EL (cell line): ENCODE results near the gene SRGAP2B.
A peak's percentile ranks its signal among the peaks of the same experiment; 100 is the strongest.
"Not testable (repeated sequence)": the region's sequence is repeated elsewhere in the genome, so short reads cannot be mapped to it uniquely, and the experiment has no call there.

ENCODE experiments used
- DNase-seq: peaks from one replicate; pipeline ENCODE4 v3.0.0-alpha.2; 2016

The SRGAP2B gene

DNA sequence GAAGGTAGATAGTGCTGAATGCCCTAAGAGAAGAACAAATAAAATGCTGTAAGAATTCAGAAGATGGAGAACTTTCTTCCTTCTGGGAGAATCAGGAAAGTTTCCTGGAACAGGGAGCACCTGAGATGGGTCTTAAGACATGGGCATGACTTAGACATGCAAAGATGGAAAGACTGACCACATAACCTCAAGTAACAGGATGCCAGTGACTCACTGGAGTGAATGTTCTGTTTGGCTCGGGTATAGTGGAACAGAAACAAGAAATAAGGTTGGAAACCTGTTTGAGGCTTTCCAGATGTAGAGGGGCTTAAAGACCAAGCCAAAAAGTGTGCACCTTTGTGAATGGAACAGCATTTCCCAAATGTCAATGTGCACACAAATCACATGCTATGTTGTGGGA is 102.2 kb downstream of the SRGAP2B start:
- DNase-seq: peak; percentile 65

DNA sequence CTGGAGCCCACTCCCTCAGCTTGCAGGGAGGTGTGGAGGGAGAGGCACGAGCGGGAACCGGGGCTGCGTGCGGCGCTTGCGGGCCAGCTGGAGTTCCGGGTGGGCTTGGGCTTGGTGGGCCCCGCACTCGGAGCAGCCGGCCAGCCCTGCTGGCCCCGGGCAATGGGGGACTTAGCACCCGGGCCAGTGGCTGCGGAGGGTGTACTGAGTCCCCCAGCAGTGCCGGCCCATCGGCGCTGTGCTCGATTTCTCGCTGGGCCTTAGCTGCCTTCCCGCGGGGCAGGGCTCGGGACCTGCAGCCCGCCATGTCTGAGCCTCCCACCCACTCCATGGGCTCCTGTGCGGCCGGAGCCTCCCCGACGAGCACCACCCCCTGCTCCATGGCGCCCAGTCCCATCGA is 104.5 kb downstream of the SRGAP2B start:
- DNase-seq: not testable (repeated sequence)

DNA sequence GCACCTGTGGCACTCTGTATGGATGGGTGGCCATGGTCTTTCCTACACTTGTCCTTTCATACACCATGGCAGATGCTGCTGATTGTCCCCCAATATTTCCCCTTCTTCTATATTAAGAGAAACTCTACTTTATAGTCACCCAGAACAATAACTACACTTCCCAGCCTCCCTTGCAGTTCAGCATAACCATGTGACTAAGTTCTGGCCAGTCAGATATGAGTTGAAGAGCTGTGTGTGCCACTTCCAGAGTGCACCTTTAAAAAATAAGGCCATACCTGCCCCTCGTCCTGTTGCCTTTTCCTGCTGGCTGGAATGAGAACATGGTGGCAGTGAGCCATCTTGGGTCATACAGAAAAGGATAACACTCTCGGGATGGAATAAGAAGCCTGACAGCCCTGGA is 108.0 kb downstream of the SRGAP2B start:
- DNase-seq: not testable (repeated sequence)

DNA sequence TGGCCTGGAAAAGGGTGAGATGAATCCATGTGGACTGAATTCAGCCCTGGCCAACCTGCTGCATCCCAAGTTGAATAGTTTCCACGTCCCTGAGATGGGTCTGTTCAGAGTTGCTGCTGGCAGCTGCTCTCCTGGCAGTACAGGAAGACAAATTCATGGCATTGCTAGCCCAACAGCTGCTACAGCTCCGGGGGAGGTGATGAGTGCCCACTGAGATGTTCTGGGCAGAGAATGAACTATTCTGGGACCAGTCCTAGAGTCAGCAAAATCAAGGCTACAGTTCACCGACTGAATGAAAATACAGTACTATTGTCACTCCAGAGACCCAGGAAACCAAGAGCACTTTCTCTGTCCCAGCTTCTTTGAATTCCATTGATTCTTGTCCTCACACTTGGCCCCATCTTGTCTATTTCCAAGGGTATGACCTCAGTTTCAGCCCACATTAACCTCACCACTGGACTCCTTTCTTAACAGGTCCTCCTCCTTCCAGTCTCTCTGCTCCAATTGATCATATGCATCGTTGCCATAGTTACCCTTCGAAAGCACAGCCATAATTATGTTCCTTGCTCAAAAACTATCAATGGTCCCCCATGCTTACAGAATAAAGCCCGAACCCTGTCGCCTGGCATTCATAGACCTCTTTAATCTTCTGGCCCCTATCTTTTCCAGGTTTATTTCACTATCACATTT is 108.8 kb downstream of the SRGAP2B start:
- not testable (repeated sequence) for DNase-seq

DNA sequence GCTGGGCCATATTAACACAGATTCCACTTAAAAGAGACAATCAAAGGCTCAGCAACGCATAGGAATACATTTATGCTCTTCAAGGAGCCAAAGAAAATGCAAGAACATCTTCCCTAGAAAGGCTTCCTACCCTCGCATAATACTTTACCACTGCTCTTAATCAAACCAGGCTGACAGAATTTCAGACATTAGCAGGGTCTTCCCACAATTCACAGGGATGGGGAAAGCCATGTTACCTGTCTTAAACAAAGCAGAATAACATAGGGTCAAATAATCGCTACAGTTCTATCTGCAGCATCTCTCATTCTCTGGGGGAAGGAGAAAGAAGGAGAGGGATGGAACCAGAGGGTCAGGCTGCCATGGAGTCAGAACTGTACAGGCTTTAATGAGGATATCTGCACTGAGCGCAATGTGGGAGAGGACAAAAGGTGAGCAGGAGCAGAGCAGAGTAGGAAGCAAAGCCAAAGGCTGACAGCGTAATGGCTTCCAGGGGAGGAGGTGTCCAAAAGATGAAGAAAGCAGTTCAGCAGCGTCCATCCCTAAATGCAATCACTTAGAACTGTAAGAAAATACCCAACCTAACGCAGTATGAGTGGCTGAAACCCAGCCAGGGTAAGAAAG is 109.5 kb downstream of the SRGAP2B start:
- DNase-seq: not testable (repeated sequence)

DNA sequence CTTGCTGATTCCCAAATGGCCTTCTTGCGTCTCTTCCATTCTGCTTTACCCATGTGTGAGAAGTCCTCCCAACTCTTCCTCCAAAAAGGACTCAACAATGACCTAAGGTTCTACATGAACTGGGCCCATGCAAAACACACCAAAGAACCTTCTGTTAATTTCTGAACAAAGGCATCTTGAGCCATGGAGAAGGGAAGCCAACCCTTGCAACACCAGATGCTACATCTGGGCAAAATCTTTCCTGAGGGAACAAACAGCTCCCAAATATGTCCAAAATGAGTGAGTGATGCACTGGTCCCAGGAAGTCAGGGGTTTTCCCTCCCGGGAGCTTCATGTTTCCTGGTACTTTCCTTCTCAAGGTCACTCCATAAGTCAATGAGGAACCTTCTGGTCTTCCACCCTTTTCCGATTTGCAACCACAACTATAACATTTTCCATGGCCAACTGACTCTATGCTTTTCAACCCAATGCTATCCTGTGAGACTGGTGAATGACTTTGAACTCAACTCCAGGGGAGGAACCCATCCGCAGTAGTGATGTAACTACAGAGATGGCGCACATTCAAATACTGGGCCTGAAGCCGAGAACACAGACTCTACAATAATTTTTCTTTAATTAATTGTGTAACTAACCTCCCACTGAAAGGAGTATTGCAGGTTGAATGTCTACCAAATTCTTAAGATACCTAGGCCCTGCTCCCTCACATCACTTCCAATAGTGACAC is 112.2 kb downstream of the SRGAP2B start:
- DNase-seq: not testable (repeated sequence)

DNA sequence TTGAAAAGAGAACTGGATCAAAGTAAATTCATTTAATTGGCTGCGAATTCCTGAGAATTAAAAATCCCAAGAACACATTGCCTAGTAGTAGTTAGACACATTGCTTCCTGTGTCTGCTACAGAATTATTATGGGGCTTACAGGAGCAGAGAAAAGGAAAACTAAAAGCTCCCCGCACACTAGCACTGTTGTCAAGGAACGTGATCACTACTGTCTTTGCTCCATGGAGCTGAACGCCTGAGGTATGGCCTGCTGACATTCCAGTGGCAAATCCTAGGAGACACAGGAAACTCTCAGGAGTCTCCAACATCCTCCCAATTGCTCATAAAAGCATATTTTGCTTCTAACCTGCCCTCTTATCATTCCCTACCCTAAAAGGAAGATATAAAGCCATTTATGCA is 114.0 kb downstream of the SRGAP2B start:
- not testable (repeated sequence) for DNase-seq

DNA sequence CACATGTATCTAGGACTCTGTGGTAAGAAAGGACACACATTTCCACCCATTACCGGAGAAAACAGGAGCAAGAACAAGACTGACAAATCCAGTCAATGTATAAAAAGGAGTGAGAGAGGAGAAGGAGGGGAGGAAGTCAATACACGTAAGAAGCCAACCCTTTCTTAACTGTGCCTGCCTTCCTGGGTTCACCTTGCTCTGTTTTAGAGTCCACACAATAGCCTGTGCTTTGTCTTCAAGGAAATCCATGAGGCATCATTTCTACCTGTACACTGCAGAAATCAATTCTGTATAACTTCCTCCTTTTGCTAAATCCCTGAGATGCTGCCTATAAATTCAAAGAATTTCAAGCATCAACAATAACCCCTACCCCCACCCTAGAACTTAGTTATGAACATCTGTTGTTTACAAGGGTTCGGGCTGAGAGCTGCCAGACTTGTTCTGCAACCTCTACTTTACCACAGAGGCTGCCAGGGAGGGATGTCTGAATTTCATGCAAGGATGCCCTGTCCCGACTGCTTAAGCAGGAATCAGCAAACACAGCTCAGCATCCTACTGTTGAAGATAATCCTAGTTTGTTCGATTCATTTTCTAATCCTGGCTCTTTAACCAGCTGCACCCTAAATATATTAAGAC is 115.0 kb downstream of the SRGAP2B start:
- DNase-seq: not testable (repeated sequence)

DNA sequence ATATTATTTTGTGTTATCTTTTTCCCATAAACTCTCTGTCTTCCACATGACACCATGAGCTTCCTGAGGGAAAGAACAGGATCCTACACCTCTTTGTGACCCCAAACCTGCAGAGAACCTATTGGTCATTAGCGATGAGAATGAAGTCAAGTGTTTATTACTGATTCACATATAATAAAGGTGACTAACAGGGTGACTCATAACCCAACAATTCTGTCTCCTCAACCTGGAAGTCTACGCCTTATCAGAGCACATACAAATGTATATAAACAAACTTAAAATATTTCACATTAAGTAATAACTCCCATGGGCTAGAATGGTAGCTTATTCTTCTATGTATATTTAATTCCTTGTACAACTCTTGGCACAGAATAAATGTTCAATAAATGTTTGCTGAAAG is 117.3 kb downstream of the SRGAP2B start:
- DNase-seq: not testable (repeated sequence)

DNA sequence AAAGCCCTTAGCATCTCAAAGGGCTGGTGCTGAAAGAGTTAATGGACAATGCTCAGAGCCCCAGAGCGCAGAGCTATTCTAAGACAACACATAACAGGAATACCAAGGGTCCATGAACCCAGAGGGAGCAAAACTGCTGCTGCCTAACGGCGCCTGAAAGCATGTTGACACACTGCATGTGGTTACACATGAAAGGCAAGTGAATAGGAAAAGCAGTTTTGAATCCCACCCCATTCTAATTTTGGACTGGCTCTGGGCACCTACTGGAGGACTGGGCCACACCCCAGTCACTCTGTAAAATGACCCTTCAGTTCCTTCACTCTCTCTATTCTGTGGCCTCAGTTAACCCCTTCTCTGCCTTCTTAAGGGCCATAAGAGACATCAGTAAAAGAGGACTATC is 123.2 kb downstream of the SRGAP2B start:
- DNase-seq: not testable (repeated sequence)

DNA sequence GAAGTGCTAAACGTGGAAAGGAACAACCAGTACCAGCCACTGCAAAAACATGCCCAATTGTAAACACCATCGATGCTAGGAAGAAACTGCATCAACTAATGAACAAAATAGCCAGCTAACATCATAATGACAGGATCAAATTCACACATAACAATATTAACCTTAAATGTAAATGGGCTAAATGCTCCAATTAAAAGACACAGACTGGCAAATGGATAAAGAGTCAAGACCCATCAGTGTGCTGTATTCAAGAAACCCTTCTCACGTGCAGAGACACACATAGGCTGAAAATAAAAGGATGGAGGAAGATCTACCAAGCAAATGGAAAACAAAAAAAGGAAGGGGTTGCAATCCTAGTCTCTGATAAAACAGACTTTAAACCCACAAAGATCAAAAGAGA is 128.6 kb downstream of the SRGAP2B start:
- not testable (repeated sequence) for DNase-seq

DNA sequence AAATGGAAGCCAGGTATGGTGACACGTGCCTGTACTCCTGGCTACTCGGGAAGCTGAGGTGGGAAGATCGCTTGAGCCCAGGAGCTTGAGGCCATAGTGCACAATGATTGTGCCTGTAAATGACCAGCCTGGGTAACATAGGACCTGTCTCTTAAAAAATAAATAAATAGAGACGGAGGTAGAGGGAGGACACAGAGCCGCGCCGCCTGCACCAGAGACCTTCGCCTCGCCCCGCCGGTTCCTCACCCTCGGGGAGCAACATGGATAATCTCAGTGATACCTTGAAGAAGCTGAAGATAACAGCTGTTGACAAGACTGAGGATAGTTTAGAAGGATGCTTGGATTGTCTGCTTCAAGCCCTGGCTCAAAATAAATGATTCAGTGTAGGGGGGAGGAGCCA is 130.4 kb downstream of the SRGAP2B start:
- not testable (repeated sequence) for DNase-seq

DNA sequence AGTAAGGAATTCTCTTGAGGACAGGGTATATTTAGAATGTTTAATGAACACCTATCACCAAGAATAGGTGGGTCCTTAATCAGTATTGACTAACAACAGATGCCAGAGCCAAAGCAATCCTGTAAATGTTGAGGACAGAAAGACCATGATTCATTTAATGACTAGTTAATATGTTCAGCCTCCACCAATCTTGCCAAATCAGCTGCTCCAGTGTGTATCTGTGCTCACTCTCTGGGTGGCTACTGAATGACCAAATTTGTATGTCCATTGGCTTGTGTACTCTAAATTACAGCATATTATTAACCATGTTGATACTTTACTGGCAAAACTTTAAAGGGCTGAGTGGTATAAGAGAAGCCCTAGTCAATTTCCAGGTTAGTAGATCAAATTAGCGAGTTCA is 130.9 kb downstream of the SRGAP2B start:
- DNase-seq: not testable (repeated sequence)

DNA sequence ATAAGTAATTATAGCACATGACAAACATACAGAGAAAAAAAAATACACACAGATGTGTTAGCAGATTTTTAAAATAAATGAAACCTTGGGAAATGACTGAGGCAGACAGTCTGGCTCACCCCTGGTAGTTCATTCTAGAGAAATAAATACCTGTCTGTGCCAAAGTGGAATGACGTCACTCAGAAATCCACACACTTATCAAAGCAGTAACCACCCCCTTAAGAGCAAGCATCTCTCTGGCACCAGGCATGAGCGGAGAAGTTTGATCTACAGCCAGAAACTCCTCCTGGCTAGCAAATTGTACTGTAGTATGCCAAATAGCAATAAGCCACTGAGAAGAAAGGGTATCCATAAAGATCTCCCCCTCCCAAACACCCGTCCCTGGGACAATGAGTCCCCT is 131.6 kb downstream of the SRGAP2B start:
- DNase-seq: not testable (repeated sequence)

DNA sequence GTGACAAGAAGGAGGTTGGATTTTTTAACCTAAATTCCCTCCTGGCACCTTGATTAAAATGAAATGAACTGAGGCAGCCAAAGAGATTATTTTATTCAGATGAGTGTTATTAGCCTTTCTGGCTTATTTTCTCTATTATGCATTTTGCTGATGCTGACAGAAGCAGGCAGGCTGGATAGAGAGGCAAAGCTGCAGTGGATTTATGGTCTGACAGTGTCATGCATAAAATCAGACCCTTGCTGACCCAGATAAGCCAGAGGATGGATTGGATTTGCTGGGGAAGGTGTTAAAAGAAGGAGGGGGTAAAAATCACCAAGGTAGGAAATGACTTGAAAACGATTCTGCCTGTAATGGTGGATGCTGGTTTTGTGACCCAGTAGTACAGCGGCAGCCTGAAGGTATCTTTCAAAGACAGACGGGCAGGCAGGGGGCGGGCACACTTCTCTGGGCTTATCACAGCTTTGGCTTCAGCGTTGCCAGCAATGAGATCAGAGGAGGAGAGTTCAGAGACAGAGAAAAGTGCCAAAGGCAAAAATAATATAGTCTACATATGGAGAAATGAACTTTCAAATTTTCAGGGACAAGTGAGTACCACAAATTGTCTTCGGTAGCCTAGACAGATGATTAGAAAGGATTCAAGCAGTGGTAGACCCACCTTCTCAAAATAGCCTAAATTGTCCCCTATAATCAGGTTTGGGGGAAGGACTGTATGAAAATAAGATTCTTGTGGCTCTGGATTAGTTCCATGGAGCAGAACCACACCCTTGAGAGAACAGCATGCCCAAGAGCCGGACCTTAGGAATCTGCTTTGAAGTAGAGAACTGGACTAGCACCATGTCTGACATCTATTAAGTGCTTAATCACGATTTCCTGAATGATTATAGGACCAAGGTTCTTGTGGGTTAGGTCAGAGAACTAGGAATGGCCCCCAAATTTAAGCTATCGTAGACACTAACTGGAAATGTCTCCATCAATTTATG is 133.2 kb downstream of the SRGAP2B start:
- not testable (repeated sequence) for DNase-seq

DNA sequence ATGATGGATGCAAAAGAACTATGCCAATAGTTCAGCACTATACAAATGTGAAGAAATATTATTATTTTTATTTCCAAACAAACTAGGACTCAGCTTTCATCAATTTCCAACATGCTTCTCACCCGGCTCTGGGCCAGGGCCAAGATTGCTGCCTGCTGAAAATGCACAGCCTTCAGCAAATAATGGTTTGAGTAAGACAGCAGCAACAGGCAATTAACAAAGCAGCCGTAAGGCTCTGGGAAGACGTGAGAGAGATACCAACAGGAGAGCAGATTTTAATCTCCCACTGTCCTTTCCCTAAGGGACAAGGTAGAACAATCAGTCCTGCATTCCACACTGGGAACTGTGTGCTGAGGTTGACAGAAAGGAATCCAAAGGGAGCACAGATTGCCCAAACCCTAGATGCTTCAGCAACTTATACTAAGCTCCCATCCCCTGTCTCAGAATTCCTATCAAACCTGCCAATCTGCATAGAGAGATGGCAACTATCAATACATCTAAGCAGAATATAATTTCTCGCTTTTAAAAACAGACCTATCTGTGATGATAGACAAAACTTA is 134.1 kb downstream of the SRGAP2B start:
- not testable (repeated sequence) for DNase-seq

DNA sequence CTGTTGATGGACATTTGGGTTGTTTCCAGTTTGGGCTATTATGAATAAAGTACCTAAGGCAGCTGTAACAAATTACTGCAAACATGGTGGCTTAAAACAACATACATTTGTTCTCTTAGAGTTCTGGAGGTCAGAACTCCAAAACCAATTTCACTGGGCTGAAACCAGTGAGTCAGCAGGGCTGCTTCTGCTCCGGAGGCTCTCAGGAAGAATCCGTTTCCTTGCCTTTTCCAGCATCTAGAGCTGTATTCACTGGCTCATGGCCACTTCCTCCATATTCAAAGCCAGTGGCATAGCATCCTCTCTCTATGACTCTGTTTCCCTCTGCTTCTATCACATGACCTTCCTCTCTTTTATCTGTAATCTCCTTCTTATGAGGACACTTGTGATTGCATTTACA is 146.7 kb downstream of the SRGAP2B start:
- not testable (repeated sequence) for DNase-seq

DNA sequence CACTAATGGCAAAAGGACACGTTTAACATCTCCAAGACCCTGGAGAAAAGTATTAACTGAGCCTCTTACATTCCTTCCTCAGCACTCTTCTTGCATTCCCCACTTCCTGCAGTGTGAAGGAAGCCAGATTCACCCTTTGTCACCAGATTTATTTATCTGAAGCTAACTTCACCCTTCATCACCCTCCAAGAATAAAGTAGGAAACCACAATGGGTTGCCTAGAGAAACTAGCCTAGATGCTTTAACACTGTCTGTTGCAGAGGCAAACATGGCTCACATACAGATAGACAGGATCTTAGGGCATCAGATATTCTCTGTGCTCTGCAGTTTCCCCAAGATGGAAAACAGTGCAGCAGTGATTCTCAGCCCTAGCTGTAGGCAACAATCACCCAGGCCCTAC is 147.6 kb downstream of the SRGAP2B start:
- not testable (repeated sequence) for DNase-seq

DNA sequence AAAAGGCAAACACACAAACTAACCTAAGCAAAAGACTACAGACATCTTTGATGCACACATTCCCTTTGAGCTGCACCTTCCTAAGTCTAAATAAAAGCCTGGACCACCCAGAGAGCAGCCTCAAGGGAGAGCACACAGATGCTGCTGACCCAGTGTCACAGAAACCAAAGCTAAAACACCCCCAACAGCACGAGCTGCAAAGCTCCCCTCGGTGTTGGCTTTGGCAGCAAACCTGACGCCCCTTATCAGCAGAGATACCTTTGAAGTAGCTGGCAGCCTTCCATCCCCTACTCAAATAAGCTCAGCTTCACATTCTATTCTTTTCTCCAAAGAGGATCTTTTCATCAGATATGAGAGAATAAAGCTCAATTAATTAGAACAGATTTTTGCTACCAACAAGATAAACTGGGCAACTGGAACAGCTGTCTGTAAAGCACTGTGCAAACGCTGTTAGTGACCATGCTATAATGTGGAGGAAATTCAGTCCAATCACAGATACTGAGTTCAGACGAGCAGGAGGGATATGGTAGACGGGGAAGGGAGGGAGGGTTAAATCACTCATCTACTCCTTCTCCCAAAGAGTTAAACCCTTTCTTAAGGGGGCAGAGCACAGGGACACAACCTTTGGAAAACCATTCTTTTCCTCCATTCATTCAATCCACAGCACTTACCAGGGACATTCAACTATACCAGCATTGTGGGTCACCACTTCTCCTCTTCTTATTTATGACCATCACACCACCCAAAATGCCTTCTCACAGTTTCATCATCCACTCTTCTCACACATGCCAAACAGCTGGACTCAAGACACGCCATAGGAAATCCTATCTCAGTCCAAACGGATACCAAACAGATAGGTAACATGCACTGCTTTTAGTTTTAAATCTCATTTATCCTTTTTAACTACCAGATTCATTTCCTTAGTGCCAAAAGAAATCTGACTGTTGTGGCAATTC is 148.3 kb downstream of the SRGAP2B start:
- not testable (repeated sequence) for DNase-seq

DNA sequence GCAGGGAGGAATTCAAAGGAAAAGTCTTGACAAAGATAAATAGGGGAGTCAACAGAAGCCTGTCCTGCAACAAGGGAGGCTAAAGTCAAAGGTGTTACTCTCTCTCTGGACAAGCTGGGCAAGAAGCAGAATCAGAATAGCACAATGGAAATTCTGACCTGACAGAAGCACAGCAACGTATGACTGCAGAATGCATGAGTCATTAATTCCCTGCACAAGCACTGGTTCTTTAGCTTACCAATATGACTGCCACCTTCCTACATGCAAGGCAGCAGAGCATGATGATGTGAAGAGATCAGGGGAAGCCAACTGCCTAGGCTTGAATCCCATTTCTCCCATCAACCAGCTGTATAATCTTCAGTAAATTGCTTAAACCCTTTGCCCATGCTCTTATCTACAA is 153.4 kb downstream of the SRGAP2B start:
- DNase-seq: not testable (repeated sequence)

DNA sequence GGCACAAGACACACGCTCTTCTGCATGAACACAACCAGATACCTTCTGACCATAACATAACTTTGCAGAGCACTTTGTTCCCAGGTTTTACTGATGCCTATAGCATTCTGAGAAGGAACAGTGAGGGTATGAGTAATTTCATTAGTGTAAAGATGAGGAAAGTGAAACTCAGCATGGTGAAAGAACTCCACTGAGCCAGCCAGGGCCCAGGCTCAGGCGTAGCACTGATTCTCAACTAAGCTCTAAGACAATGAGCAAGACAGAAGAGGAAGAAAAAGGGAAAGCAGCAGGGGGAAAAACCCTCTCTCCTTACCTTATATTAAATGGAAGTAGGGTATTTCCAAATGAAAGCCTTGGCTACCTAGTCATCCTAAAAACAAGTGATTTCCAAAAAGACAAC is 155.1 kb downstream of the SRGAP2B start:
- DNase-seq: not testable (repeated sequence)
